RKO (cell line): ENCODE measurements around the gene AURKAIP1.

Experiments used
- DNase-seq: peaks from one replicate; pipeline ENCODE4 v3.0.0-alpha.2; 2016; ENCODE audit warnings: low spot score

The AURKAIP1 gene

DNA sequence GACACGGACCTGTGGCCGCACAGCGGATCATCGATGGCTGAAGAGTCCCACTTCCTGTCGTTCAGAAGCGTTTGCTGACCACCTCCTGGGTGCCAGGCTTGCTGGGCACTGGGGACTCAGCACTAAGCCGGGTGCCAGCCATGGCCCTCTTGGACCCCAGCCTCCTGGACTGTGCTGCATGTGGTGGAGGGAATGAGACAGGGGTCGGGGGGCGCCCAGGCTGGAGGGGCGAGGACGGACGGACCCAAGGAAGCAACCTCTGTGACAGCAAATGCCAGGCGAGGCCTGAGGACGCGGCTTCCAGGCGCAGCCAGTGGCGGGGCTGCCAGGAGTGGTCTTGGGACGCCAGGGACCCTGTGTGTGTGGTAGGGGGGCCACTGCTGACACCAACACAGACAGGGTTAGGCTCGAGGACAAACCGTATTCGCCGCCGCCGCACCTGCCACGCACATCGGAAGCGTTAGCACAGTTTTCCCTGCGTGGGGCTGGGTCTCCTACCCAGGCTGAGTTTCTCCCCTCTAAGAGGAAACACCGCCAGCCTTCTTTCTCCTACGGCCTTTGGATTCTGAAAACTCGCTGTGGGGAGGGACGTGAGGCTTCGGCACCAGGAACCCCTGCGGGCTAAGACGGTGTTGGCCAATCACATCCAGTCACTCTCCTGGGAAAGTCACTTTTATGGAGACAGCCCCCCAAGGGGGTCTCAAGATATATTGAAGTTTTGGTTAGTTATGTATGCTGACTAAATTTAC lies 13.6 kb downstream of the AURKAIP1 start:
- DNase-seq, result no peak

DNA sequence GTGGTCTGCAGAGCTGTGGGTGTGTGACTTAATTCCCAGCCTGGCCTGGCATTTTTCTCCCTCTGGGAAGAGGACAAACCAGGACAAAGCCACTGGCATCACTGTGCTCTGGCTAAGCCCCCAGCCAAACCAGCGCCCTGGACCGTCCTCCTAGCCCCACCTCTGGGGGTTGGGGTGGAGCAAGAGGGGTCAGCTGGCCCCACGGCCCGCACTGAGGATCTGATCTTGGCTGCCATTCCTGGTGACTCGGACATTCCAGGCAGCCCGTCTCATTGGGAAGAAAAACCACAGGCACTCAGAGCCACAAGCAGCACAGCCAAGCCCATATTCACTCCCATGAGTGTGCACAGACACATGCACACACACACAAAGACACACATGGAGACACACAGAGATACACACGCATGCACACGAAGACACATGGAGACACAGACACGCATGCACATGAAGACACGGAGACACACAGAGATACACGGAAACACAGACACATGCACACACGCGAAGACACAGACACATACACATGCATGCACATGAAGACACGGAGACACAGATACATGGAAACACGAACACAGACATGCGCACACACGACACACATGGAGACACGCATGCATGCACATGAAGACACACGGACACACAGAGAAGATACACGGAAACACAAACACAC lies 14.4 kb downstream of the AURKAIP1 start:
- peak; percentile 62 for DNase-seq

GRCh38 chr1:1359664-1360468 lies 15.1 kb downstream of the AURKAIP1 start:
- no peak for DNase-seq

DNA sequence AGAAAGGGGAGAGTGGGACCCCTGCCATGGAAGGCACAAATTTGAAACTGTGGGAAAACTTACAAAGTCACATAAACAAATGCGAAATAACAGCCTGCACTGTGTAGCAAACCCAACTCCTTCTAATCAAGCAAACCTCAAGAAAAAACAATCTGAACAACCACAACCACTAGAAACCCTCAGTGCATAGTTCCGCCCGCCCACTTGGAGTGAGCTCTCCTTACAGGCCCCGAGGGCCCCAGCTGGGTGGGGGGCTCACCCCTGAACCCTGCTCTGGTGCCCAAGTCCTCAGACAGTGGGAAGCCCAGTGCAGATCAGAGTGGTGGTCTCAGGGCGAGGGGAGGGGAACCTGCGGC lies 15.7 kb downstream of the AURKAIP1 start:
- DNase-seq, result no peak

- DNase-seq, result no peak
These were observed 16.4 kb downstream of the AURKAIP1 start, which contains the start of gene MXRA8 for GRCh38 chr1:1358433-1359271. TSS of gene MXRA8 (minus strand) at chr1:1358555. CDS start at chr1:1358504, 51 bp downstream.

DNA sequence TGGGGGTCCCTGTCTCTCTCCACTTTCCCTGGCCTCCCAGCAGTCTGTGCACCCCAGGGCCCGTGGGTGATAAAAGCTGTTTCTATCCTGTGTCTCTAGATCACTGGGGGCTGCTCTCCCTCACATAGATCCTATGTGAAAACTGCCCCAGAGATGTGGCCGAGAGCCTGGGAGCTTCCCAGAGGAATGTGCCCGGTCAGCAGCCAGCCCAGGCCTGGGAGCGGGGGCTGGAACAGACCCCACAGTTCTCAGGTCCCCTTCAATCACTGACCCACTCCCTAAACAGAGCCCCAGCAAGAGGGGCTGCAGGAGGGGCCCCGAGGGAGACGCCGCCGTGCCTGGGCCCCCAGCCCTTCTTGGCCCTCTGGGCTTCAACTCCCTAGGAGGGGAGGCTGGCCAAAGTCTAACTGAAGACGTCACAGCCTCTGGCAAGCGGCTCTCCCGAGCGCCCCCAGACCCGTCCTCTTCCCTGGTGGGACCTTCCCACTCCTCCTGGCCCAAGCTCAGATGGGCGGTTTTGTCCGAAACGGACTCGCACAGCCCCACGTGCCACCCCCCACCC lies 17.1 kb downstream of the AURKAIP1 start:
- no peak for DNase-seq

DNA sequence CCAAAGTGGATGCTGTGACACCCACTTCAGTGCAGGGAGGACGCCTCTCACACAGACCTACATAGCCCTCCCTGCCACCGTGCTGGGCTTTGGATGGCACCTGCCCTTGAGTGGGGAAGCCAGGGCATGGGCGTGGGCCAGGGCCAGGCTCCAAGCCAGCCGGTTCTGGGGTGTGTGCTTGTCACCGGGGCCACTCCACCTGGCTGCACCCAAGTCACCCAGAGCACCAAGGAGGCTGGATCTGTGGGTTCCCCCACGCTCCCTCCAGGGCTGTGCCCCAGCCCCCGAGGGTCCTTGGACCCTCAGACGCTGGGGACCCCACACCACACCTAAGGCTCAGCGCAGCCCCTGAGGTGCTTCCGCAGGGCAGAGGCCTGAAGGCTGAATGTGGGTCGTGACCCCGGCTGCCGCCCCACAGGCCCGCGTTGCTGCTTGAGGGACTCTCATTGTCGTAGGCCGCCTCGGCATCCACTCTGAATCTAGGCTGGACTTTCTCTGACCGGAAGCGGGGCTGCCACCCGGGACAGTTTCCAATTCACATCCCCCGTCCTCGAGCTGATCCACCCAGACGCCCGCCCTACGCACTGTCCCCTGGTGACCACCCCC lies 18.1 kb downstream of the AURKAIP1 start:
- no peak for DNase-seq

GRCh38 chr1:1356166-1356795 lies 18.7 kb downstream of the AURKAIP1 start:
- DNase-seq, result no peak

DNA sequence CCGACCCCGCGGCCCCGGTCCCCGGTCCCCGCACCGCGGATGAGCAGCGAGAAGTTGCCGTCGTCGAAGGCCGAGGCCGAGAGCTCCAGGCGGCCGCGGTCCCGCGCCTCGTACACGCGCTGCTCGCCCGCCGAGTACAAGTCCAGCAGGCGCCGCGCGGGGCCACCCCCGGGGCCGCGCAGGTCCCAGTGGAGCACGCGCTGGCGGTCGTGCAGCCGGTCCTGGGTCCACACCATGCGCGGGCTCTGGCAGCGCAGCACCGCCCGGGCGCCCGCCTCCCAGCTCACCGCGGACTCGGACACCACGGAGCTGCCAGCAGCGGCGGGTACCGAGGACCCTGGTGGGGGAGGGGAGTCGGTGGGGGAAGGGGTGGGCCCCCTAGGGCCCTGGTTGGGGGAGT lies 19.6 kb downstream of the AURKAIP1 start:
- no peak for DNase-seq

GRCh38 chr1:1354271-1355247 lies 20.4 kb downstream of the AURKAIP1 start:
- DNase-seq, result no peak

DNA sequence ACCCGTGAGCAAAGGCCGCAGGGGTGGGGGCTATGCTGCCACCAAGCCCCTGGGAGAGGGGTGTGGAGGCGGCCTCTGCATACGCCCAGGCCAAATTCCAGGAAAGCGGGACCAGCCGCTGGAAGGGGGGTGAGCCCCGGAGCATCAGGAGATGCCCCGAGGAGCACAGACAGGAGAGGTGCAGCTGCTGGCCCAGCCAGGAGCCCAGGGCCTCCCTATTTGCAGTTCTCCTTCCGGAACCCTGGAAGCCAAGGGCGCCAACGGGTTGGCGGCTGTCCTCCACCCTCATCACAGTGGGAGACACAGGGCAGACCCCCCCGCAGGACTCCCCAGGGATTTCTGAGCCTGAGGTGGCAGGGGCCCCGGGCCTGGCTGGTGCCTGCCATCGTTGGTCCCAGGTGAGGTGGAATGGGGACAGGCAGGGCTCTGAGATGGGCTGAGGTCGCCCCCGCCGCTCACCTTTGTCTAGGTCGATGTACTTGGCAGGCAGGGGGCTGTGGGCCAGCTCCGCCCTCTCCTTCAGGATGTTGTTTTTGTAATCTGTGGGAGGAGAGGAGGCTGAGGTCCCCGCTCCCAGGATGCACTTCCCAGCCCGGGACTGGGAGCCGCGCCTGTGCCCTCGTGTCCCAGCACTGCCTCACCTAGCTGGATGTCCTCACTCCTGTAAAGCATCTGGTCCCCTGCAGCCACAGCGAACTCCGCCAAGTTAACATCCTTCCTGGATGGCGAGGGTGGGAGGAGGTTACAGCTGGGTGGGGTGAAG lies 21.4 kb downstream of the AURKAIP1 start:
- DNase-seq, result peak; percentile 23

GRCh38 chr1:1352786-1353388 lies 22.1 kb downstream of the AURKAIP1 start:
- DNase-seq, result no peak

DNA sequence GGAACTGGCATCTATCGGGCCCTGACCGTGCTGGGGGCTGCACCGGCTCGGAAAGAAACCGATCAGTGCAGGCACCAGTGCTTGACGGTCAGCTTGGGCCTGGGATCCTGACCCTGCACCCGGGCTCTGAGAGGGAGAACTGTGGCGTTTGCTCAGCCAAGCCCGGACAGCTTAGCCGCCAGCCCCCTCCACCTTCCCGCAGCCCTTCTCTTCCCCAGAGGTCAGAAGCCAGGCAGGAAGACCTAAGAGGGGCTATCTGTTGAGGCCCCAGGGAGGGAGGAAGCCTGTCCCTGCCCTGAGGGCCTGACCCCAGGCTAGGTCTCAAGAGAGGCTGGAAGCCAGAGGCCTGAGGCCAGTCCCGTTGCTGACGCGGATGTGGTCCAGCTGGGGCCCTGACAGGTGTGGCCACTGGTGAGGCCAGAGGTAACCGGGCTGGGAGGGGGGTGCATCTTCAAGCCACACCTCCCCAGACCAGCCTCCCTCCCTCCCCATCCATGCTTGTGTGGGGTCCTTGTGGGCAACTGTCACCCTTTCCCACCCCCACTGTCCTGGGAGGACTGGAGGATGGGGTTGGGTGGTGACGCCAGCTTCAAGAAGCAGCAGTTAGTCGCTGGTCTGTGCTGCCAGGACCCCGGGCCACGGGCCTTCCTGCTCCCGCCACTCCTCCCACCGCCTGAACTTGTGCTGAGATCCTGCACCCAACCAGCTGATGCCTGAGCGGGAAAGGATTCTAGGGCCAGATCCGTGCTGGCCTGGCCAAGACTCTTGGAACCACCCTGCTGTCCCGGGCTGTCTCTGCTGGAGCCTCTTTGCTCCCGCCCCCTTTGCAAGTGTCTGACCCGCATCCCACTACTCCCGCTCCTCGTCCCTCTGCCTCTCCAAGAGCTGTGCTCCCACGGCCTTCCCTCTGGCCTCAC lies 23.2 kb downstream of the AURKAIP1 start:
- no peak for DNase-seq

DNA sequence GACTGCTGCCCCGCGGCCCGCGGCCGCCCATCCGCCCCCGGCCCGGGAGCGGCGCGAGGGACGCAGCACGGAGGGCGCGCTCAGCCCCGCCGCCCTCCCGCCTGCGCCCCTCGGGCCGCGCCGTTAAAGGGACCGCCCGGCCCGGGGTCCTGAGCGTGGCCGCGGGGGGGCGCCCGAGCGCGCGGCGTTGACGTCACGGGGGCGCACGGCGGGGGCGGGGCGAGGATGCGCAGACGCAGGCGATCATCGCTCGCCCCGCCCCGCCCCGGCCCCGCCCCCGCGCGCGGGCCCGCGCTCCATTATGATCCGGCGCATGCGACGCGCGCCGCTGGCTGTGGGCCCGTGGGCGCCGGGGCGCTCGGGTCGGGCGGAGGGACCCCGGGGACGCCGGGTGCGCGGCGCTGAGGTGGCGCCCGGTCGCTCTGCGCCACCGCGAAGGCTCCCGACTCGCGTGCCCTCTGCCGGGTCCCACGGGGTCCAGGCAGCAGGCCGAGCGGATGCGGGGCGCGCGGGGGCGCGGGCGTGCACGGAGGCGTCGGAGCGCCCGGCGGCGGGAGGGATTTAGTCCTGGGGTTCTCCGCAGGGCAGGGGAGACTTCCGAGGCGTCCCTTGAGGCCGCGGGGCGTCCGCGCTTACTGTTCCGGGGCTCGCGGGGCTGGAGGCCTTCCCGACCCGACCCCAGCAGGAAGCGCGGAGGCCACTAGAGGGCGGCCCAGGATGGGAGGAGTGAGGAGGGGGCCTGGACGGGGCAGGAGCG lies 25.6 kb downstream of the AURKAIP1 start, which contains the start of gene DVL1:
TSS of gene DVL1 (minus strand) at position 163 of the 757 bp plus-strand sequence. CDS start 353 bp downstream, outside the sequence.
- peak; percentile 64 for DNase-seq

DNA sequence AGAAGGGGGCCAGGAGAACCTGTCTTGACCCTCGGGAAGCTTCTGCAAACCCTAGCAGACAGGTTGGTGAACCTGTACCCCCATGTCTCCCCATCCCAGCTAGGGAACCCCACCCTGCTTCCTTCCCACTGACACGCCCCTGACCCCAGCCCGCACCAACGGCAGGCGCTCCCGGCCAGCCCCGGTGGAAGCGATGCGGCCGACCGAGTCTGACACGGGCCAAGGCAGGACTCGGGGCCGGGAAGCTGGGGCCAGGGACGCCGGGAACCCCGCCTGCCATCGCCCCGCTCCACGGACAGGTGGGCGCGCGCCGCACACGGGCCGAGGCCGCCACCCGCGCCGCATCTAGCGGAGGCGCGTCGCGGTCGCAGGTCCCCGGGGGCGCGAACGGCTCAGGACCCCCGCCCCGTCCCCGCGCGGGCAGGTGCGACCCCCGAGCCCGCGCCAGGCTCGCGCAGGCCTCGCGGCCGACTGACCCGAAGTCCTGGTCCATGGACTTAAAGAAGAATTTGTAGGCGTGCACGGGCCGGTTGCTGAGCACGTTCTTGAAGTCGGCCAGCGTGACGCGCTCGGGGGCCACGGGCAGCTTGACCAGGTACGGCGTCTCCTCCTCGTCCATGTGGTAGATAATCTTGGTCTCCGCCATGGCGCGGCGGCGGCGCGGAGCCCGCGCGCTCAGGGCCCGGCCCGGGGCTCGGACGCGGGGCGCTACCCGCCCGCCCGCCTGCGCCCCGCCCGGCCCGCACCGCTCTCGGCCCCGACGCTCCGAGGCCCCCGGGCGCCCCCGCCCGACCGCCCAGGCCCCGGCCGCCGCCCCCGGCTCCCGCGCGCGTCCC lies 26.4 kb downstream of the AURKAIP1 start:
- DNase-seq, result peak; percentile 68
